Suprapubic skin (tissue), 4 donors: ENCODE results near the gene VMAC.

Experiments
- CTCF ChIP-seq, 2 donors: fragments of 200-600 bp in 1 of 2; fragments of 450-650 bp in 1 of 2; sonication (generic) in 1 of 2; IDR thresholded peaks; one replicate each; pipeline ENCODE4 v1.5.1; 2016 to 2019; ENCODE audit warnings: antibody characterized with exemption in 2 of 2, mild to moderate bottlenecking in 1 of 2, moderate library complexity in 1 of 2
- EP300 ChIP-seq: sonication (generic); formaldehyde crosslinking; IDR thresholded peaks from one replicate; pipeline ENCODE4 v1.6.1; 2017; ENCODE audit warnings: antibody characterized with exemption
- POLR2A ChIP-seq, 2 donors: fragments of 450-650 bp; IDR thresholded peaks; one replicate each; pipeline ENCODE4 v1.6.1; 2017; ENCODE audit warnings: antibody characterized with exemption in 2 of 2, mild to moderate bottlenecking in 2 of 2, moderate library complexity in 2 of 2
- POLR2AphosphoS5 ChIP-seq, 3 donors: sonication (generic); formaldehyde crosslinking; IDR thresholded peaks; one replicate each; pipeline ENCODE4 v1.6.1; 2017; ENCODE audit warnings: antibody characterized with exemption in 3 of 3

GRCh38 chr19:5893907-5894703 is 10.6 kb upstream of the VMAC start:
- TF ChIP-seq POLR2A (IDR thresholded peaks at IDR 0.05) (no peak), CTCF (IDR thresholded peaks at IDR 0.05) (no peak), EP300 (no peak), POLR2AphosphoS5 (IDR thresholded peaks at IDR 0.05) (no peak)
